ENCODE results near the gene USP48. TPM values are rescaled to one million over a fixed set of nuclear protein-coding genes. Genes with fewer than 3 reads are reported as not detected.
A peak's percentile ranks its signal among the peaks of the same experiment; 100 is the strongest.

Gene USP48
- total and polyA plus RNA-seq, 2 of the 13 experiments (the other 11 are each of a cell fraction or from before 2014, with no cell fraction given), result 30.4 to 30.7 TPM

DNA sequence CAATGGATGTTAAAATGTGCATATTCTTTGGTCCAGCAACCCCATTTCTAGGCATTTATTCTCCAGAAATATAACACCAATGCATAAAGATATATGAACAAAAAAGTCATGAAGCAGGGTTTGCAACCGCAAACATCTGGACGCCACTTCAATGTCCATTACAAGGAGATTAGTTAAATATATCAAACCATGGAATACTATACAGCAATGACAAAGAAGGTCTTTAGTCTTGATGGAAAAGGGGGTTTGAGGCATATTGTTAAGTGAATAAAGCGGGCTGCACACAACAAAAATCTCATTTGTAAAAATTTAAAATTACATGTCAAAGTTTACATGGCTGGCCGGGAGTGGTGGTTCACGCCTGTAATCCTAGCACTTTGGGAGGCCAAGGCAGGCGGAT is 145.4 kb downstream of the USP48 start:
- in situ Hi-C loops (cut with HindIII; ENCODE audit: extremely low pct_ligation_motif_present, low pct_unique_long_range_greater_than_20kb) (no loop called here), intact Hi-C loops (cut with micrococcal nuclease; ENCODE audit: unreplicated experiment) (no loop called here)
- ATAC-seq (no peak), FAIRE-seq (no peak), DNase-seq (ENCODE audit: low spot score) (no peak)
- no peak overlapping the region for H3K4me2 ChIP-seq (ENCODE audit: low read depth, low read length)
- H3K9me3 ChIP-seq (ENCODE audit: low read length), result no peaks in the 10 kb centered on the region
- no peak overlapping the region for H3K9ac ChIP-seq (ENCODE audit: insufficient read depth, low read depth, low read length)
- WGBS (ENCODE audit: low lambda C conversion rate), result 87% methylated on average over 6 of the region's 6 CpGs
- no peak overlapping the region for H2AFZ ChIP-seq (ENCODE audit: low read length)
- H3K36me3 ChIP-seq (replicated peaks in 1 of 2; ENCODE audit: control insufficient read depth in 1 of 2, insufficient read depth in 2 of 2, low read length in 2 of 2), result peaks cover 7 to 17% of the 10 kb centered on the region in 2 experiments
- ChIA-PET POLR2A (no interaction called here), CTCF (ENCODE audit: low intra/inter-chr PET ratio, low total read pairs) (no interaction called here)
- no peaks in the 10 kb centered on the region for H3K79me2 ChIP-seq (ENCODE audit: insufficient read depth, low read length)
- H3K27me3 ChIP-seq (ENCODE audit: control insufficient read depth in 1 of 2, insufficient read depth in 2 of 2, low read length in 2 of 2), result no peaks in the 10 kb centered on the region
- peaks cover 18% of the 10 kb centered on the region for H3K4me1 ChIP-seq (ENCODE audit: insufficient read depth, low read length)
- peaks cover 3% of the 10 kb centered on the region; the same call in 1 of the 2 replicates for H4K20me1 ChIP-seq (ENCODE audit: insufficient read depth, low read length)
- BruUV-seq (replicated peaks), result no TSS peak
- H3K4me3 ChIP-seq (replicated peaks in 1 of 3; ENCODE audit: insufficient read depth in 1 of 3, low read depth in 2 of 3, low read length in 3 of 3), result no peak overlapping the region
- H3K27ac ChIP-seq (ENCODE audit: extremely low read length, insufficient read depth, low read length), result no peak overlapping the region
- TF ChIP-seq GATAD1 (CRISPR knock-in tag; IDR thresholded peaks at IDR 0.05), result no peak
- no peak for TF ChIP-seq ZNF530 (CRISPR knock-in tag; IDR thresholded peaks at IDR 0.05; ENCODE audit: low read depth)
- no peak for TF ChIP-seq ZNF30 (CRISPR knock-in tag; IDR thresholded peaks at IDR 0.05)

- H3K9me3 ChIP-seq (ENCODE audit: low read length), result no peaks in the 10 kb centered on the region
- CTCF ChIA-PET (ENCODE audit: low intra/inter-chr PET ratio, low total read pairs), result no interaction called here
- DNase-seq (ENCODE audit: low spot score) (no peak), FAIRE-seq (no peak), ATAC-seq (no peak)
- H3K4me2 ChIP-seq (ENCODE audit: low read depth, low read length), result no peak overlapping the region
- 95% methylated on average over 2 of the region's 2 CpGs for WGBS (ENCODE audit: low lambda C conversion rate)
- H3K36me3 ChIP-seq (replicated peaks in 1 of 2; ENCODE audit: control insufficient read depth in 1 of 2, insufficient read depth in 2 of 2, low read length in 2 of 2), result peaks cover 3 to 7% of the 10 kb centered on the region in 2 experiments; a peak in 2 of 5 replicates
- no peaks in the 10 kb centered on the region for H3K27me3 ChIP-seq (ENCODE audit: control insufficient read depth in 1 of 2, insufficient read depth in 2 of 2, low read length in 2 of 2)
- BruUV-seq (replicated peaks), result no TSS peak
- no peaks in the 10 kb centered on the region for H4K20me1 ChIP-seq (ENCODE audit: insufficient read depth, low read length)
- in situ Hi-C loops (cut with HindIII; ENCODE audit: extremely low pct_ligation_motif_present, low pct_unique_long_range_greater_than_20kb), result no loop called here
- H2AFZ ChIP-seq (ENCODE audit: low read length), result no peak overlapping the region
- POLR2A ChIA-PET, result no interaction called here
- H3K79me2 ChIP-seq (ENCODE audit: insufficient read depth, low read length), result no peaks in the 10 kb centered on the region
- H3K27ac ChIP-seq (ENCODE audit: extremely low read length, insufficient read depth, low read length), result no peak overlapping the region
- peaks cover 19% of the 10 kb centered on the region for H3K4me1 ChIP-seq (ENCODE audit: insufficient read depth, low read length)
- intact Hi-C loops (cut with micrococcal nuclease; ENCODE audit: unreplicated experiment), result no loop called here
- no peak overlapping the region for H3K4me3 ChIP-seq (replicated peaks in 1 of 3; ENCODE audit: insufficient read depth in 1 of 3, low read depth in 2 of 3, low read length in 3 of 3)
- no peak overlapping the region for H3K9ac ChIP-seq (ENCODE audit: insufficient read depth, low read depth, low read length)
- TF ChIP-seq SIX1 (CRISPR knock-in tag; IDR thresholded peaks at IDR 0.05; ENCODE audit: borderline replicate concordance) (no peak), ZNF17 (CRISPR knock-in tag; IDR thresholded peaks at IDR 0.05) (no peak), PTBP1 (IDR thresholded peaks at IDR 0.05; ENCODE audit: low read depth, low read length, poor library complexity, severe bottlenecking) (no peak), NFAT5 (CRISPR knock-in tag; IDR thresholded peaks at IDR 0.05) (no peak), ZNF629 (CRISPR knock-in tag; conservative IDR thresholded peaks at IDR 0.05) (peak; percentile 75), CHD4 (IDR thresholded peaks at IDR 0.05; ENCODE audit: borderline replicate concordance, low read length) (peak; percentile 34; the same call in 1 of the 2 replicates), BCL3 (CRISPR knock-in tag; IDR thresholded peaks at IDR 0.05) (no peak)
- TF ChIP-seq, protein P1, sequence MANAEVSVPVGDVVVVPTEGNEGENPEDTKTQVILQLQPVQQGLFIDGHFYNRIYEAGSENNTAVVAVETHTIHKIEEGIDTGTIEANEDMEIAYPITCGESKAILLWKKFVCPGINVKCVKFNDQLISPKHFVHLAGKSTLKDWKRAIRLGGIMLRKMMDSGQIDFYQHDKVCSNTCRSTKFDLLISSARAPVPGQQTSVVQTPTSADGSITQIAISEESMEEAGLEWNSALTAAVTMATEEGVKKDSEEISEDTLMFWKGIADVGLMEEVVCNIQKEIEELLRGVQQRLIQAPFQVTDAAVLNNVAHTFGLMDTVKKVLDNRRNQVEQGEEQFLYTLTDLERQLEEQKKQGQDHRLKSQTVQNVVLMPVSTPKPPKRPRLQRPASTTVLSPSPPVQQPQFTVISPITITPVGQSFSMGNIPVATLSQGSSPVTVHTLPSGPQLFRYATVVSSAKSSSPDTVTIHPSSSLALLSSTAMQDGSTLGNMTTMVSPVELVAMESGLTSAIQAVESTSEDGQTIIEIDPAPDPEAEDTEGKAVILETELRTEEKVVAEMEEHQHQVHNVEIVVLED (CRISPR knock-in tag; IDR thresholded peaks at IDR 0.05; ENCODE audit: borderline replicate concordance), result no peak
Measured at GRCh38 chr1:21636029-21636428, 146.9 kb downstream of the USP48 start.
